Right lobe of liver (tissue), 4 donors: Measurements from ENCODE around the gene EME2.

Experiments
- POLR2A ChIP-seq: fragments of 450-650 bp; IDR thresholded peaks from one replicate; pipeline ENCODE4 v1.6.1; 2017; ENCODE audit warnings: antibody characterized with exemption, mild to moderate bottlenecking
- TF ChIP-seq, protein P1 (sequence below), 4 donors: fragments of 200-600 bp in 3 of 4; fragments of 450-650 bp in 1 of 4; IDR thresholded peaks; one replicate each; pipeline versions ENCODE4 v1.5.1 to v1.8.0; 2016 to 2022; ENCODE audit warnings: antibody characterized with exemption in 4 of 4, mild to moderate bottlenecking in 2 of 4
- donor health status: DM: no; HTN: no; CAD: no.
- donor health status: DM: no; HTN: no; CAD: no.
- donor health status: DM: no; HTN: yes; CAD: no.

DNA sequence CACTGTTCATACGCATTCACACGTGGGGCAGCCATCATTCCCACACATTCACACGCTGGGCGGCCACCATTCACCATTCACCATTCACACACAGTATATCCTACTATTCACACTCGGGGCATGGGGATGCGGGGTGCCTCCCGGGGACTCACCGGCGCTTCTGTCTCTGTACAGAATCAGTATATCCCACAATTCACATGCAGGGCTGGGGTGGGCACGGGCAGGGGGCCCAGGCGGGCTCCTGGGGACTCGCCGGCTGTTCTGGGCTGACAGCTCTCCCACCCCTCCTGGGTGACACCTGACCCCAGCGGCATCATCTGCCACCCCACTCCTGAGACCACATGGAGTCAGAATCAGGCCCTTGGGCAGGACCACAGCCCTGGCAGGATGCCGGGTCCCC is 10.9 kb upstream of the EME2 start:
- TF ChIP-seq, protein P1, sequence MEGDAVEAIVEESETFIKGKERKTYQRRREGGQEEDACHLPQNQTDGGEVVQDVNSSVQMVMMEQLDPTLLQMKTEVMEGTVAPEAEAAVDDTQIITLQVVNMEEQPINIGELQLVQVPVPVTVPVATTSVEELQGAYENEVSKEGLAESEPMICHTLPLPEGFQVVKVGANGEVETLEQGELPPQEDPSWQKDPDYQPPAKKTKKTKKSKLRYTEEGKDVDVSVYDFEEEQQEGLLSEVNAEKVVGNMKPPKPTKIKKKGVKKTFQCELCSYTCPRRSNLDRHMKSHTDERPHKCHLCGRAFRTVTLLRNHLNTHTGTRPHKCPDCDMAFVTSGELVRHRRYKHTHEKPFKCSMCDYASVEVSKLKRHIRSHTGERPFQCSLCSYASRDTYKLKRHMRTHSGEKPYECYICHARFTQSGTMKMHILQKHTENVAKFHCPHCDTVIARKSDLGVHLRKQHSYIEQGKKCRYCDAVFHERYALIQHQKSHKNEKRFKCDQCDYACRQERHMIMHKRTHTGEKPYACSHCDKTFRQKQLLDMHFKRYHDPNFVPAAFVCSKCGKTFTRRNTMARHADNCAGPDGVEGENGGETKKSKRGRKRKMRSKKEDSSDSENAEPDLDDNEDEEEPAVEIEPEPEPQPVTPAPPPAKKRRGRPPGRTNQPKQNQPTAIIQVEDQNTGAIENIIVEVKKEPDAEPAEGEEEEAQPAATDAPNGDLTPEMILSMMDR (IDR thresholded peaks at IDR 0.05): no peak
- no peak for TF ChIP-seq POLR2A
